GM19023 (cell line): ENCODE data around the gene TBX5.

Source experiments
- ATAC-seq: cut with Tn5 transposase; IDR thresholded peaks from one replicate; pipeline ENCODE4 v1.9.1; 2021; ENCODE audit warnings: mild to moderate bottlenecking, moderate library complexity; ENCODE audit not compliant: unreplicated experiment

Gene TBX5

DNA sequence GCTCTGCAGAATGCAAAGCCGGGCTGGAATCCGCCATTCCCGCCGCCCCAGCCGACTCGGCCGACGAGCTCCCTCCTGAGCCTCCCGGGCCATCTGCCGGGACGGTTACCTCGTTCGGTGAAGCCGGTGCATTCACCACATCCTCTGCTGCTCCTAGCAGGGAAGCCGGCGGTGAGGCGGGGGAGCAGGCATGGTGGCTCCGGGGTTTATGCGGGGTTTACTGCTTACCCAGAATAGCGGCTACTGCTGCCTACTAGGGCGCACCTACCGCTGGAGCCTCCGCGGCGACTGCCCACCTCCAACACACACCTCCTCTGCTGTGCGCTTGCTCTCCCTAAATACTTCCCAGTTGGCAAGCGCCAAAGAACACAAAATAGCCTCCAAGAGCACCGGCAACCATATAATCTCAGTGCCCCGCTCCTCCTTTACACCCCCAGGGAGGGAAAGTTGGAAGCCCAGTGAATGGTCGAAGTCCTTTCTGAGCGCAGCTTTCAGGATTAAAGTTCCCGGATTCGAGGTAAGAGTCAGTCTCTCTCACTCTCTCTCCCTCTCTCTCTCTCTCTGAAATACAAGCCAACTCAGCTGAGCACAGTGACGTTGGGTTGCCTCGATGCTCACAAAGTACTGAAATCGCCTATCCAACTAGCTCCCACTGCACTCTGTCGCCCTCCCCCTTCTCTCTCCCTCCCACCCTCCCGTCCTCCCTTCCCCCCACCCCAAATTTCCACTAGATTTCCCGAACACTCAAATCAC is at the start of gene TBX5:
TBX5 (minus strand) TSS at position 626 of the 753 bp plus-strand sequence. CDS start 2,246 bp downstream, outside the sequence.
- no peak for ATAC-seq

DNA sequence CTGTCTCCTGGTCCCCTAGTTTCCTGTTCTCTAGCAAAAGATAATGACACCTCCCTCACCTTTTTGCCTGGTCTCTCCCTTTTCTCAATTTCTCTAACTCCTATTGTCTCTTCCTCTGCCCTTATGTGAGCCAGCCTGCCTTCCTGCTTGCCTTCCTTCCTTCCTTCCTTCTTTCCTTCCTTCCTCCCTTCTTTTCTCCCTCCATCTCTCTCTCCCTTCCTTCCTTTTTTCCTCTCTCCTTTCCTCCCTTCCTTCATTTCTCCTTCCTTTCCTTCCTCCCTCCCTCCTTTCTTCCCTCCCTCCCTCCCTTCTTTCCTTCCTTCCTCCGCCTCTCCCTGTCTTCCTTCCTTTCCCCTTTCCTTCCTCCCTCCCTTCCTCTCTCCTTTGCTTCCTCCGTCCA is 45.7 kb upstream of the TBX5 start:
- no peak for ATAC-seq

DNA sequence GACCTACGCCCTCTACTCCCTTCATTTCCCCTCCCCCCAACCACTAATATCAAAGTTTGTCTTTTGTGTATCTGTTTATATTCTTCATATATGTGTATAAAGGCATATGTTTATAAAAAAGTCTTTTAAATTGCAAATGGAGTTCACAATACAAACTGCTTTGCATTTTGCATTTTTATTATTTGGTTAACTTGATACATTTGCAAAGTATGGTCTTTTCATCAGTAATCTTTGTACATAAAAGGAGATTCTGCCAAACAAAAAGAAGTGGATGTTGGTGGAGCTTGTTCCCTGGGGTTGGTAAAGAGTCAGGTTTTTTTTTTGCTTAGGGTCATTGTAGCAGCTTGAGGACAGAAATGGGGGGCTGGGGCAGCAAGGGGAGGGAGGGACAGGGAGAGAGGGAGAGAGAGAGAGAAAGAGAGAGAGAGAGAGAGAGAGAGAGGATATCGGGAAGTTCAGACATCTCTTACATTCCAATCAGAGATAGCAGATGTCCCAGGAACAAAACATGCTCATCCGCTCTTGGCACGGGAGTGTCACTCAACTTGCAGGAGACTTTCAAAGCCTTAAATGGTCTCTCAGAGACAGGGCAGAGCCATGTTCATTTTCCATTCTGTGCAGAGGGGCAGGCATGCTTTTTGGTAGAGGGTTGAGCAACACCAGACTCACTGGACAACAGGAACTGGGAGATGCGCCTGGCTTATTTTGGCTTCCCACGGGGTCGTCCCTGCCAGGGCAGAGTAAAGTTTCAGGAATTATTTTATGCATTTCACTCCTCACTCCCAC is 44.8 kb upstream of the TBX5 start:
- ATAC-seq, result no peak

DNA sequence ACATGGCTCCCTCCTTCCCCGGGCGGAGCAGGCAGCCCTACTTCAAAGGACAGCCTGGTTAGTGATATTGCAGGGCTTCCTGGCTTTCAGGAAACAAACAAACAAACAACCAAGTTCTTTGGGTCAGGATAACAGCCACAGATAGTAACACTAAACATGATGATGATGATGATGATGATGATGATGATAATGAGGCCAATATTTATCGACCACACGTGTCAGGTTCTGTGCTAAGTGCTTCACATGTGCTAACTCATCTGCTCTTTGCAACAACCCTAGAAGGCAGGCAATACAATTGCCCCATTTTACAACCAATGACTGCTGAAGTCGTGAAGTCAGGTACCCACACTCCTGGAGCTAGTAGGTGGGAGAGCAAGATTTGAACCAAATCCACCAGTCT is 44.1 kb upstream of the TBX5 start:
- no peak for ATAC-seq

DNA sequence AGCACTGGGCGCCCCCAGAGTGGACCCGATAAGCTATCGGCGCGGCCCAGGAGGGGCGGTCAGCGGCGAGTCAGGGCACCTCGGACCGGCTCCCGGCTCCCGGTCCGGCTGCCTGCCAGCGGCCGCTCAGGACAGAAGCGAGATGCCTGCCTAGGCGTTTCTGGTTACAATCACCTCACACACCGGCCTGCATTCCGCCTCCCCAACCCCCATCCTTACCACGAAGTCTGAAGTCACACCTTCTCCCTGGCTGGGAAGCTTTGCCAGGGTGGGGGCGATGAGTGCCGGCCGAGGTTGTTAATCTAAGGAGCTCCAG is 42.6 kb upstream of the TBX5 start:
- ATAC-seq, result no peak

DNA sequence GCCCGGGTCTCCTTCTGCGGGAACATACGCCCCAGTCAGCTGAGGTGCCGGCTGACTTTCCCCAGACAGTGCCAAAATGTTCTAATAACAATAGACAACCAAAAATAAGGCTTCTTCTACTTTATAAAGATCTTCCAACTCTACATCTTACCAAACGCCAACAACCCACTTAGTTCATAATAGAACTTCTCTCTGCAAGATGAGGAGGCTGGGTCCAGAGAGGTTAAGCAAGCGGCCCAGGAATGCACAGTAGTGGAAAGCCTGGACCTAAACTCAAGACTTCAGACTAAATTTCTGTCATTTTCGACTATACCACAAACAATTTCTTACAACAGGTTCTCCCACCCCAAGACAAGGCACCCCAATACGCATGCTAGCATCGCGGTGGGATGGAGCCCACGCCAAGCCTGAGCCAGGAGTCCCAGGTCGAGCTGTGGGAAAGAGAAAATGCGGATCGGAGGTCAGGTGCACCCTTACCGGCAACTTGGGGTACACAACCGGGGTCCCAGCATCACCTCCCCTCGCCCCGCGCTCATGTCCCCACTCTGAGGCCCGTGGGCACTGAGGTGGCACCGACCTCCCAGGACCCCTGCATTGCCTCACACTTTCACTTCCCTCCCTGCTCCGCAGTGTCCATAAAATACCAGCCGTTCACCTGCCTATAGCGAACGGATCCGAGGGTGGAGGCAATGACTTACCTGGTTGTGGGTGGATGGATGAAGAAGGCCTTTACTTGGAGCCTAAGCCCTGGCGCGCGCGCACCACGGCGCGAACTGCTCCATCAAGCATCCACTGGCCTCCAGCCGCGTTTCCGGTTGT is 42.1 kb upstream of the TBX5 start:
- ATAC-seq, result no peak

DNA sequence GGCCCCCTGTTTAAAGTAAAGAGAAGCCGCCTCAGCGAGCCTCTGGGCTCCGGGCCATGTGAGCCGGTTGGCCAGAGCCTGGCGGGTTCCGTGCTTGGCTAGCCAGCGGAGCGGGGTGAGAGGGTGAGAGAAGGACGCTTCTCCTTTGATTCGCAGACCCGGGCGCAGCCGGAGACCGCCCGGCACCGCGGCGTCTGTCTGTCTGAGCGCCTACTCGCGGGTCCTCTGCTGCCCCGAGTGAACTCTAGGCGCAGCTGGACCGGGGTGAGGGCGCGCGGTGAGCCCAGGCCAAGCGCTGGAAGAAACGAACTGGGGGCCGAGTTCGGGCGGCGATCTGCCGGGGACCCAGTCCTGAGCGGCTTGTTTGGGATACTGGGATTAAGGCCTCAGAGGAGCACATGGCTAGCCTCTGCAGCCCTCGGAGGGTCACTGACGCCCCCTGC is 41.4 kb upstream of the TBX5 start:
- ATAC-seq, result no peak

DNA sequence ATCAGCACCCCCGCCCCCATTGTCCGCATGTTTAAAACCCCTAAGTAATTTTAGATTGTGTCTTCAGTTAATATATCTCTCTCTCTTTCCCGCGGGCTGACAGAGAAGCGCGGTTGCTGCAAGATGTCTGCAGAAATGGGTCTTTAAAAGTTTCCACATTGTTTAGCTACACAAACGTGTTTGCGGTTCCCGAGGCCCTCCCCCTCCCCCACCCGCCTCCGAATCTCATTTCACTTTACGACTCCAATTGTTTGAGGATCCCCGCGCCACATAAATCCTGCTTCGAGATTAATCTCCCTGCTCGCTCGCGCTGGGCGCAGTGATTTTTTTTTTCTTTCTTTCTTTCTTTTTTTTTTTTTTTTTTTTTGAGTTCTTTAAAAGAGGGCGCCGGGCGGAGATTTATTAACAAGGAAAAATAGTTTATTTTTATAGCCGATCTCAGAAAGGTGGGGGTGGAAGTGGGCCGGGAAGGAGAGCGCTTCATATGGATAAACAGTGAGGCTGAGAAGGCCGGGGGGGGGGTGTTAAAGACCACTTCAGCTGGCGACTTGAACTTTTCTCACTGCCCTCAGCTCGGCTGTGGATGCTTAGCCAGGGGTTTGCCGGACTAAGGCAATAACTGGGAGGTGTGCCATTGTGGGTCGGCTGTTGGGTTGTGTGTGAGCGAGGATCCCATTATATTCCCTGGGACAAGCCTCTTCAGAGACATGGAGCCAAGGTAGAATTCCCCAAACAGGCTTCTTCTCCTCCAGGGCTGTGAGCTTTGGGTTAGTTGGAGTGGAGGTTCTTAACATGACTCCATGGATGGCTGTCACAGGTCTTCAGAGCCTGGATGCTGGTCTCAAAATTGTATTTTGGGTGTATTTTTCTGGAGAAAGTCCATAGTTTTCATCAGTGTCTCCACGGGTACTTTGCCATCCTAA is 39.7 kb upstream of the TBX5 start:
- no peak for ATAC-seq

DNA sequence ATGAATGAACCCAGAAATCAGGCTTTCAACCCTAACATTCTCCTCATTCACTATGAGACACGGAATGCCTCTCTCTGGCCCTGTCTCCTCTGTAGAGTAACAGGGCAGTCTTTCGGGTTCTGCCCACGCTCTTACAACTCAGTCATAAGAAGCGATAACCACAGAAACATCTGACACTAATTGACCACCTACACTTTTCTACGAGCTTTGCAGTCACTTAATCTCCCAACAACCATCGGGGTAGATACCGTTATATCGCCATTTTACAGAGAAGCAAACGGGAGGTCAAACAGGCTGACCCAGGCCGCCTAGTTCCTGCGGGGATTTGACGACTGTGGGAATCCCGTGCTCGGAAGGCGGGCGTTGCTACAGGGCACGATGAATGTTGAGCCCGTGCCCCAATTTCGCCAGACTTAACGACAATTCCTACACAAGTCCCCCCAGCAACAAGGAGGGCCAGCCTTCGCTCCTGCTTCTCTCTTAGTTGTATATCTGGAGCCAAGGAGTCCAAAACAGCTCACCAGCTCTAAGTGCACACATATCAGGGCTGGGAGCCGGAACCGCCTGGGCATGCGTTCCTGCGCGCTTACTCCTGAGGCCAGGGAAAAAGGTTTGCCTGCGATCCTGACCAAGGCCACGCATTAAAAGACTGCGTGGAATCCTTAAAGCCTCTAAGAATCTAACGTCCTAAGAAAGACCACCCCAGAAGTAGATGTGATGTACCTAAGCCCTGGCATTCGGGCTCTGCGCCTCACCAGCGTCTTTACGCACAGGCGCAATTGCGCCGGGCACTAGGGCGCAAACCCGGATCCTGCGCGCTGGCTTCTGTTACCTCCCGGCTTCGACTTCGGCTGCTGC is 38.7 kb upstream of the TBX5 start:
- ATAC-seq, result no peak

DNA sequence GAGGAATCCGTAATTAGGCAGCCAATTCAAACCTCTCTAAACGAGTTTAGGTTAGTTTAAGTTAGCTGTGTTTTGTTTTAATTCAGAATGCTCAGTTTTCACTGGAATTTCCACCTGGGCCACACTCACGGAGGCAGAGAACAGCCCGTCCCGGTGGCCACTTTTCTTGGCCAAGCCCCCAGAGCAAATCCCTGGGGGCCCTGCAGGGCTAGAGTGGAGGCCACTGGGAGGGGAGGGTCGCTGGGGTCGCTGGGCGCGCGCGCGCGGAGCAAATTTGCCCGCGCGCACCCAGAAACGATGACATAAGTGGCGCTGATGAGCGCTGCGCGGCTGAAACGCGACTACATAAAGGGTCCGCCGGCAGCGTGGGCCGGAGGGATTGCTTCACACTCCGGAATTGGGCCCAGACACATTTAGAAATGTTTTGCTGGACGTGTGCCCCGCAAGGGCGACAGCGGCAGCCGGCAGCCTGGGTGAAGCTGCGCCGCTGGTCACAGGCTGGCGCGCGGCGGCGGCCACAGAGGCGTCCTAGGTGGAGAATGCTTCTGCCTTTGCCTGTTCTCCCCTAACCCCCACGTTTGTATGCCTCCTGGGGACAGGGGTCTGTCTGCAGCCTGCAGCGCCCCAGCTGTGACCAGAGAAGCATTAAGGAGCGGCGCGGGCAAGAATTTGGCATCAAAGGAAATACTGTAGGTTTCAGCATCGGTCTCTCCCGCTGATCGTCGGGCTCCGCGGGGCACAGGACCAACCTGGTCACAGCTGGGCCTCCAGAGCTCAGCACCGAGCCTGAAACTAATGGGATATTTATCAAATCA is 37.9 kb upstream of the TBX5 start:
- ATAC-seq, result no peak

DNA sequence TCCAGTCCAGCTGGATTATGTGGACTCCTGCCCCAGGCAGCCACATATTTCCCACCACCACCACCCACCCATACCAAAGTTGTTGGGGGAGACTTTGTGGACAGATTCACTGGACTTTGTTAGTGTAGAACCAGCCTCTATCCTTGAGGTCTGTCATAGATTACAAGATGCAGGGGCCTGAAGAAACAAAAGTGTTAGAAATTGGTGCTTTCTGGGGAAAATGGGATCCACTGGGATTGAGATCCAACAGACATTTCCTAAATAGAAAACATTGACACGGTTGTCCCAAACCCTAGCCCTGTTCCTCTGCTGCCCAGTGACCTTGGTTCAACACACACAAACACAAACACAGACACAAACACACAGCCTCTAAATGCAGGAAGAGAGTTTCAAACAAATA is 36.6 kb upstream of the TBX5 start:
- ATAC-seq, result no peak

DNA sequence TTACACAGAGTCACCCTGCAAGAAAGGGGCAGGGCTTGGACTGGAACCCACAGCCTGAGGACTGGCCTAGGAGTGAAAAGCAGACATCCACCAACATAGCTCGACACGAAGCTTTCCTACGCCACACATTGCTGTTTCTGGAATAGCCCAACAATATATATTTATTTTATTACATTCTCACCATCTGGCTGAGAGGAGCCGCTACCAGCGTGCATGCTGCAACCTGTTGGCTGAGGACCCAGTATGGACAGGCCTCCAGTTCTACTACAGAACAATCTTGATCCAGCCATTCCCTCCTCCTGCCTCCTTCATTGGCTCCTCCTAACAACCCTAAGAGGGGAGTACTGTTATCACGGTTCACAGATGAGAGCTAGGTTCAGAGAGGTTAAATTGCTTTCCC is 35.6 kb upstream of the TBX5 start:
- no peak for ATAC-seq

DNA sequence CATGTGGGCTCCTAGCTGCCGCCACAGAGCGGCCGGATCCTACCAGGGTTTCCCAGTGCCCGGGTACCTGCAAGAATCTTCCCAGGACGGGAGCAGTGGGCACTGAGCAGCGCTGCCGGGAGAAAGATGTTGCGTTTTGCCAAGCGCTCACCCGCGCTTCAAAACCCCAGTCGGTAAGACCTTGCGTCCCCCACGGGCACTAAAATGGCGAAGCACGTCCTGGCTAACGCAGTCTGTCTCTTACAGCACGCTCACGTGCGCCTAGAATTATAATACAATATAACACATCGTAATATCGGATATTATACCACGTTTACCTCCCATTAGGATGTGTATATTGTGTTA is 35.1 kb upstream of the TBX5 start:
- ATAC-seq, result no peak

DNA sequence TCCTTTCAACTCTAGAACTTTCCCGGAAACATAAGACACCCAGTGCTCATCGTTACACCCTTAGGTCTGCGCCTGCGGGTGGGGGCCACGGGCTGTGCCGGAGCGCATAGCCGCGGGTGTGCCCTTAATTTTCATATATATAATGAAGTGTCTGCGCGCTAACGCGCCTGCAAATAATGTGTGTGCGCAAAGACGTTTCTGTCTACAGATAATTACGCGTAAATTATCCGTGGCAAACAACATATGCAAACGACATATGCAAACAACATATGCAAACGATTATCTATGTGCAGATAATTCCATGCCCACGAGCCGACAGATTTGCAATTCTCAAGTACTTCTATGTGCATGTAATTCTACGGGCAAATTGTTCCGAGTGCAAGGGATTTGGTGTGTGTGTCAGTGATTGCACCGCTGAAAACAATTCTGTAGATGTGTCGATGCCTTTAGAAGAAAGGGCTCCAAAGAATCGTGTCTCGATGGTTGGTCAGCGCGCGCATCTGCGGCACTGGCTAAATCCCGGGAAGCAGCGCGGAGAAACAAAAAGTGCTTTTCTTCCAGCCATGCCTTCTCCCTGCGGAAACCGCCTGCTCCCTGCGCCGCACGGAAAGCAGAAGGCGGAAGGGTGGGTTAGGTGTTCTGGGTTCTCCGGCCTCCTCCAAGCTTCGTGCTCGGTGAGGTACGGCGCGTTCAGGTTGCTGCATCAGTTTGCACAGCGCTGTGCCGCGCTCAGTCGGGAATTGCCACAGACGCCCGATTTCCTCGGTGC is 34.5 kb upstream of the TBX5 start:
- ATAC-seq, result no peak

DNA sequence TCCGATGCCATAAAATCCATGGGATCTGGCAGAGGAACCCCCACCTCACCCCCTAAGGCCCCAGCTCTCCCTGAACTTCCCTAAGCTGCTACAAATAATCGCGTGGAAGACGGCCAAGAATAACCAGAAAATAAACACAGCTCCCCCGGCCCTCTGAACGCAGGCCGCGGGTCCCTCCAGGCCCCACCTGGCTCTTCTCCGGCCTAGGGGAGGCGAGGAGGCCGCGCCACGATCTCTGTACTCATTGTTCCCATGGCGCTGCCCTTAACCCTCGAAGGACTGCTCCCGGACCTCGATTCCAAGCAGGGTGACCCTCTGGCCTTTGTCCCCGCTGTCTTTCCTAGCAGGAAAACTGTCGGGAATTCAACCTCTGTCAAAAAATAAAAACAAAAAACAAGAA is 33.9 kb upstream of the TBX5 start:
- ATAC-seq, result no peak

DNA sequence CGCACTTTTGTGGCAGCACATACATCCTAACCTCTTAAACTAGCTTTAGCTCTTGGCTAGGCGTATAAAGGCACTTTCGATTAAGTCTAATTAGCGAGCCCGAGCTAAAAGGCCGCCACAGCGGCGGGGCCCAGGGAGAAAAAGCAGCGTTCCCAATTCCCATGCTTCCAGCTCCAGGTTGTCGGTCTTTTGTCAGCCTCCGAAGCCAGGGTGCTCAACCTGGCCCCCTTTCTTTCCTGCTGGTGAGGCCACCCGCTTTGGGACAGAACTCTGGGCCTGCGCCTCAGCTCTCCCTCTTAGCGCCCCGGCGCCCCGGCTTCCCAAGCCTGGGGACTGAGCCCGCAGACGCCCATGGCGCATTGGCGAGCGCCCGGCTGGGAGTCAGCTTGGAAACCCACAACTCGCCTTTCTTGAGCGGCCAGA is 33.3 kb upstream of the TBX5 start:
- ATAC-seq, result no peak

DNA sequence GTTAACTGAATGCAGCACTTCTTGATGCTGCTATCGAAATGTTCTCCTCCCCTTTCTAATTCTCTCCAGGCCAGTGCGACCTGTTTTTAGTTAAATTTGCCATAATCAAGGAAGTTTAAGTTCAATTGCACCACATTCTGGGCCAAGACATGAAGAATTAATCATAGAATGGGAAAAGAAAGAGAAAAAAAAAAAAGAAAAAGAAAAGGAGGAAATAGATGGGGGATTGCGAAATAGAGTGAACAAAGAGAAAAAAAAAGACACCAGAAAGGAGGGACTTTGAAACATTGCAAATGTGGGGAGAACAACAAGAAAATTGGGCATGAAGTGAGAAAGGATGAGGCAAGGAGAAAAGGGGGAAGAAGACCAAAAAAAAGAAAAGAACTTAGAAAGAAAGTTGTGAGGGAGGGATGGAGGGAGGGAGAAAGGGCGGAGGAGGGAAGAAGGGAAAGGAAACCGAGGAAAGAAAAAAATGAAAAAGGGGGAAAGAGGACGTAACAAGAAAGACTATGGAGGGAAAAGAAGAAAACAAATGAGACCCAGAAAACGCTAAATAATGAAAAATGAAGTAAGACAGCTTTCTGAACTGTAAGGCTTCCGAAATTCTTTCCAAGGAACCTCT is 32.8 kb upstream of the TBX5 start:
- ATAC-seq, result no peak

DNA sequence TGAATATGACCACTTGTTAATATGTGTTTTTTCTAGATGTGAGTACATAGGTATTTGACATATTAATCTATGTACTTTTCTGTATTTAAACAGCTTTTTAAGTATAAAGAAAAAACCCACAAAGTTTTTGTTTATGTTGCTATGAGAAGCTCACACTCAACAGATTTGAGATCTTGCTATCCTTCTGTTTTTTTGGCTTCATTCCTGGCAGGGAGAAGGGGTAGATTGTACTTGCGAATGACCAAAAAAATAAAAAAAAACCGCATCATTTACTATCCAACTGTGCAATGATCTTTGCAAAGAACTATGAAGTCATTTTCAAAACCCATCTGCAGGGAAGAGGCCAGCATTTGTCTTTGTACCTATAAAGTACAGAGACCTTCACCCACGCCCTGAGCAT is 28.4 kb upstream of the TBX5 start:
- ATAC-seq, result no peak
